Hepatocyte (in vitro differentiated cells): ENCODE results near the gene PATL1.

Source experiments
- EZH2phosphoT487 ChIP-seq: fragments of 200-600 bp; sonication (generic); IDR thresholded peaks from one replicate; pipeline ENCODE4 v1.6.1; 2018; ENCODE audit warnings: antibody characterized with exemption, mild to moderate bottlenecking, low read depth, moderate library complexity; ENCODE audit not compliant: unreplicated experiment, severe bottlenecking
- TF ChIP-seq, protein P1 (sequence below): fragments of 200-600 bp; sonication (generic); IDR thresholded peaks from 2 replicates; pipeline ENCODE4 v1.5.1; 2016; ENCODE audit warnings: antibody characterized with exemption, mild to moderate bottlenecking; ENCODE audit not compliant: poor library complexity

DNA sequence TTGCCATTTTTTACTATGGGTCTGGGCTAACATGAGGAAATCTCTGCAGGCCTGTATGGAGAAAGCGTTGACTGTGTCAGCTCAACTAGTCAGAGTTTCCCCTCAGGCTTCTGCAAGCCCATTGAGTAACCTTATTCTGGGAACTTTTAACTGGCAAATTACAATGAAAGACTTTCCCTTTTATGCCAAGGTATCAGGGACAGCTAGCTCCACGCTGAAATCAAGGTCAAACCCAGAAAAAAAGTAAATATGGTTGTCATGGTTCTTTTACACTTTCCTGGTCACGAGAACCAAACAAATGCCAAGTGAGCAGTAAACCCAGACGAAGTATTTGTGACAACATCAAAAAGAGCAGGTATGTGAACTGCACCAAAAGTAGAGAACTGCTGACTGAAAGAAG lies 67.0 kb downstream of the PATL1 start:
- TF ChIP-seq, protein P1, sequence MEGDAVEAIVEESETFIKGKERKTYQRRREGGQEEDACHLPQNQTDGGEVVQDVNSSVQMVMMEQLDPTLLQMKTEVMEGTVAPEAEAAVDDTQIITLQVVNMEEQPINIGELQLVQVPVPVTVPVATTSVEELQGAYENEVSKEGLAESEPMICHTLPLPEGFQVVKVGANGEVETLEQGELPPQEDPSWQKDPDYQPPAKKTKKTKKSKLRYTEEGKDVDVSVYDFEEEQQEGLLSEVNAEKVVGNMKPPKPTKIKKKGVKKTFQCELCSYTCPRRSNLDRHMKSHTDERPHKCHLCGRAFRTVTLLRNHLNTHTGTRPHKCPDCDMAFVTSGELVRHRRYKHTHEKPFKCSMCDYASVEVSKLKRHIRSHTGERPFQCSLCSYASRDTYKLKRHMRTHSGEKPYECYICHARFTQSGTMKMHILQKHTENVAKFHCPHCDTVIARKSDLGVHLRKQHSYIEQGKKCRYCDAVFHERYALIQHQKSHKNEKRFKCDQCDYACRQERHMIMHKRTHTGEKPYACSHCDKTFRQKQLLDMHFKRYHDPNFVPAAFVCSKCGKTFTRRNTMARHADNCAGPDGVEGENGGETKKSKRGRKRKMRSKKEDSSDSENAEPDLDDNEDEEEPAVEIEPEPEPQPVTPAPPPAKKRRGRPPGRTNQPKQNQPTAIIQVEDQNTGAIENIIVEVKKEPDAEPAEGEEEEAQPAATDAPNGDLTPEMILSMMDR = no peak
- no peak for TF ChIP-seq EZH2phosphoT487
